Ascending aorta (tissue), 2 donors: Measurements from ENCODE around the gene SCAMP3. TPM values are rescaled to one million over a fixed set of nuclear protein-coding genes. Genes with fewer than 3 reads are reported as not detected.
"Not testable (repeated sequence)": the region's sequence is repeated elsewhere in the genome, so short reads cannot be mapped to it uniquely, and the experiment has no call there.

Source experiments
- DNase-seq, 2 donors: peaks; one replicate each; pipeline ENCODE4 v3.0.0-alpha.2; 2019; ENCODE audit warnings: low spot score in 2 of 2
- H3K27ac ChIP-seq, 2 donors: fragments of 200-600 bp; sonication (generic); one replicate each; pipeline ENCODE4 v1.5.1; 2016 to 2017; ENCODE audit warnings: mild to moderate bottlenecking in 1 of 2
- H3K27me3 ChIP-seq: fragments of 200-600 bp; sonication (generic); one replicate; pipeline ENCODE4 v1.5.1; 2017
- H3K36me3 ChIP-seq, 2 donors: fragments of 200-600 bp; sonication (generic); one replicate each; pipeline ENCODE4 v1.5.1; 2016
- H3K4me1 ChIP-seq, 2 donors: fragments of 200-600 bp; sonication (generic); one replicate each; pipeline ENCODE4 v1.5.1; 2016 to 2017; ENCODE audit warnings: mild to moderate bottlenecking in 1 of 2
- H3K4me3 ChIP-seq, 2 donors: fragments of 200-600 bp; sonication (generic); one replicate each; pipeline ENCODE4 v1.5.1; 2016 to 2017; ENCODE audit warnings: mild to moderate bottlenecking in 1 of 2
- H3K9me3 ChIP-seq, 2 donors: fragments of 200-600 bp; sonication (generic); one replicate each; pipeline ENCODE4 v1.5.1; 2016
- intact Hi-C: fragments of 100-400 bp; cut with DNase I; formaldehyde crosslinking; loops from one replicate; pipeline ENCODE4 v1.15.1; 2023
- total RNA-seq: library from RNA; depleted of rRNA; stranded (reverse); fragments of >200 nt; gene quantifications from one replicate; pipeline ENCODE4 v1.1.0, GENCODE V29; 2016
- TF ChIP-seq, protein P1 (sequence below), 3 experiments: fragments of 200-600 bp in 2 of 3; fragments of 450-650 bp in 1 of 3; sonication (generic) in 2 of 3; IDR thresholded peaks; one replicate each; pipeline ENCODE4 v1.5.1; 2016 to 2019; ENCODE audit warnings: antibody characterized with exemption in 3 of 3, mild to moderate bottlenecking in 1 of 3, moderate library complexity in 1 of 3

SCAMP3 gene
- total RNA-seq, 1 donor from 2014 or later, result 63.6 TPM

- intact Hi-C loops, result no loop called here
- DNase-seq, result no peak
- Histone ChIP-seq H3K9me3 (no peaks in the 10 kb centered on the region), H3K4me3 (peak overlapping the region; percentile 3 to 38), H3K27ac (no peak overlapping the region), H3K36me3 (peaks cover 5% of the 10 kb centered on the region in 2 donors), H3K4me1 (peaks cover 0 to 7% of the 10 kb centered on the region in 2 donors), H3K27me3 (no peaks in the 10 kb centered on the region)
- TF ChIP-seq, protein P1, sequence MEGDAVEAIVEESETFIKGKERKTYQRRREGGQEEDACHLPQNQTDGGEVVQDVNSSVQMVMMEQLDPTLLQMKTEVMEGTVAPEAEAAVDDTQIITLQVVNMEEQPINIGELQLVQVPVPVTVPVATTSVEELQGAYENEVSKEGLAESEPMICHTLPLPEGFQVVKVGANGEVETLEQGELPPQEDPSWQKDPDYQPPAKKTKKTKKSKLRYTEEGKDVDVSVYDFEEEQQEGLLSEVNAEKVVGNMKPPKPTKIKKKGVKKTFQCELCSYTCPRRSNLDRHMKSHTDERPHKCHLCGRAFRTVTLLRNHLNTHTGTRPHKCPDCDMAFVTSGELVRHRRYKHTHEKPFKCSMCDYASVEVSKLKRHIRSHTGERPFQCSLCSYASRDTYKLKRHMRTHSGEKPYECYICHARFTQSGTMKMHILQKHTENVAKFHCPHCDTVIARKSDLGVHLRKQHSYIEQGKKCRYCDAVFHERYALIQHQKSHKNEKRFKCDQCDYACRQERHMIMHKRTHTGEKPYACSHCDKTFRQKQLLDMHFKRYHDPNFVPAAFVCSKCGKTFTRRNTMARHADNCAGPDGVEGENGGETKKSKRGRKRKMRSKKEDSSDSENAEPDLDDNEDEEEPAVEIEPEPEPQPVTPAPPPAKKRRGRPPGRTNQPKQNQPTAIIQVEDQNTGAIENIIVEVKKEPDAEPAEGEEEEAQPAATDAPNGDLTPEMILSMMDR (IDR thresholded peaks at IDR 0.05), result no peak
Measured at GRCh38 chr1:155218854-155219591, 43.1 kb downstream of the SCAMP3 start.

- H3K27me3 ChIP-seq, H3K9me3 ChIP-seq, H3K36me3 ChIP-seq, intact Hi-C loops, H3K4me1 ChIP-seq, H3K4me3 ChIP-seq, H3K27ac ChIP-seq, DNase-seq: not testable (repeated sequence)
Measured at GRCh38 chr1:155214702-155215101, 47.5 kb downstream of the SCAMP3 start.

DNA sequence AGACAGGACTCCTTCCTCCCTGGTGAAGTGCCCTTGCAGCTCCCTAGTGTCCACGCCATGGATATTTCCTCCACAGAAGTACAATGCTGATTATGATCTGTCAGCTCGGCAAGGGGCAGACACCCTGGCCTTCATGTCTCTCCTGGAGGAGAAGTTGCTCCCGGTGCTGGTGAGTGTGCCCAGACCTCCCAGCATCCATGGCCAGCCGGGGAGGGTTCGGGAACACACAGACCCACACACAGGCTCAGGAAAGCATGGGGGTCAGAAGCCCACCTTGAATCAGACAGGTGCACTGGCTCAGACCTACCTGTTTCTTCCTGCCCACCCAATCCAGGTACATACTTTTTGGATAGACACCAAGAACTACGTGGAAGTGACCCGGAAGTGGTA lies 50.1 kb downstream of the SCAMP3 start:
- H3K9me3 ChIP-seq, DNase-seq, H3K36me3 ChIP-seq, H3K27me3 ChIP-seq, intact Hi-C loops, H3K4me3 ChIP-seq: not testable (repeated sequence)
- peaks cover 7 to 17% of the 10 kb centered on the region in 2 donors for H3K4me1 ChIP-seq
- peak overlapping the region; percentile 49 to 99 for H3K27ac ChIP-seq

DNA sequence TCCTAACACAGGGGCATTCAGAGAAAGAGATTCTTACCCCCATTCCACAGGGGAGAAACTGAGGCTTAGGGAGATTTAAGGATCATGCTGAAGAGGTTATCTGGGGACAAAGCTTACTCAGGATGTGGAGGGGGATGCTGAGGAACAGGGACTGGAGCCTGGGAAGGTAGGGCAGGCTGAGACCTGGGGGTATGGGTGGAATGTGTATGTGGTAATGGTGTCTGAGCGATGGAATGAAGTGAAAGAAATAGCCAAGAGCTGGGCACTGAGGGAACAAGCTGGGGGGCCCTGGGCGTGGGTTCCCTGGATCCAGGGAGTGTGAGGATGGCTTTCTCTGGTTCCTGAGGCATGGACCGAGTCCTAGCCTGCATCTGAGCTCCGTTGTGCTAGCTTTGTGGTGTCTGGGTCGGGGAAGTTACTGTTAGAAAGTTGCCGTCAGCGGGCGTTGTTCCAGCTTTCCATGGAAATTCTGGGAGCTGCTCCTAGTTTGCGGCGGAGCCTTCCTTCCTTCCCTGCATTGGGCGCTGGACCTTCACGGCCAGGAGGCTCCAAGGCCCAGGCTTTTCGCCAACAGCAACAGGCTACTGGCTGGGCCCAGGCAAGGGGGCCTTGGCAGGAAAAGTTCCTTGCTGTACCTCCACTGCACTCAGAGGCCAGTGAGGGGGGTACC lies 50.6 kb downstream of the SCAMP3 start:
- H3K27me3 ChIP-seq, DNase-seq, intact Hi-C loops, H3K4me3 ChIP-seq, H3K9me3 ChIP-seq, H3K36me3 ChIP-seq: not testable (repeated sequence)
- Histone ChIP-seq H3K27ac (peak overlapping the region; percentile 49 to 99), H3K4me1 (peaks cover 7 to 22% of the 10 kb centered on the region in 2 donors)

- DNase-seq, result no peak
- no peaks in the 10 kb centered on the region for H3K9me3 ChIP-seq
- peaks cover 0 to 3% of the 10 kb centered on the region in 2 donors for H3K36me3 ChIP-seq
- peaks cover 7 to 27% of the 10 kb centered on the region in 2 donors for H3K4me1 ChIP-seq
- intact Hi-C loops, result no loop called here
- H3K4me3 ChIP-seq, result peak overlapping the region in 1 of 2 donors; percentile 77
- H3K27ac ChIP-seq, result peak overlapping the region; percentile 49 to 99
- no peaks in the 10 kb centered on the region for H3K27me3 ChIP-seq
- TF ChIP-seq, protein P1 (IDR thresholded peaks at IDR 0.05), result no peak
Measured at GRCh38 chr1:155210314-155211104, 51.7 kb downstream of the SCAMP3 start.

- DNase-seq, result no peak
- peaks cover 5 to 6% of the 10 kb centered on the region in 2 donors for H3K36me3 ChIP-seq
- H3K4me1 ChIP-seq, result peaks cover 7 to 27% of the 10 kb centered on the region in 2 donors
- intact Hi-C loops, result loop anchor here (2.0 kb wide), 1 partner anchor 113 kb away; no protein-coding TSS in a partner anchor
- H3K4me3 ChIP-seq, result peak overlapping the region; percentile 77 to 79
- no peaks in the 10 kb centered on the region for H3K27me3 ChIP-seq
- TF ChIP-seq, protein P1 (IDR thresholded peaks at IDR 0.05), result no peak
- H3K27ac ChIP-seq, result peak overlapping the region; percentile 99 to 100
- H3K9me3 ChIP-seq, result no peaks in the 10 kb centered on the region
Measured at GRCh38 chr1:155209312-155209721, 52.8 kb downstream of the SCAMP3 start.
